MG63 (cell line): Measurements from ENCODE around the gene CDH23. TPM values are rescaled to one million over a fixed set of nuclear protein-coding genes. Genes with fewer than 3 reads are reported as not detected.

Experiments
- DNase-seq: peaks from one replicate; pipeline ENCODE4 v3.0.0-alpha.2; 2020
- H3K27me3 ChIP-seq: fragments of 250-450 bp; sonication (Bioruptor Pico); 2 replicates; pipeline ENCODE4 v1.5.1; 2020; ENCODE audit warnings: mild to moderate bottlenecking, moderate library complexity
- H3K36me3 ChIP-seq: fragments of 250-450 bp; sonication (Bioruptor Pico); 2 replicates; pipeline ENCODE4 v1.5.1; 2020; ENCODE audit warnings: mild to moderate bottlenecking, moderate library complexity
- H3K4me3 ChIP-seq: fragments of 250-450 bp; sonication (Bioruptor Pico); 2 replicates; pipeline ENCODE4 v1.5.1; 2020; ENCODE audit warnings: mild to moderate bottlenecking, moderate library complexity
- H3K9me3 ChIP-seq: fragments of 250-450 bp; sonication (Bioruptor Pico); 2 replicates; pipeline ENCODE4 v1.5.1; 2020; ENCODE audit warnings: mild to moderate bottlenecking, moderate library complexity
- total RNA-seq: library from RNA; depleted of rRNA; stranded (reverse); fragments of >200 nt; shearing (Covaris generic); gene quantifications from 2 replicates; pipeline ENCODE4 v1.2.3, GENCODE V29; 2014; ENCODE audit warnings: low replicate concordance

CDH23 gene
- total RNA-seq, 1 experiment from 2014 or later = 0.07 TPM

- no peaks in the 10 kb centered on the region for H3K36me3 ChIP-seq
- no peak overlapping the region for H3K4me3 ChIP-seq
- no peak for DNase-seq
Observed at GRCh38 chr10:71727738-71728737, 331.3 kb downstream of the CDH23 start.

GRCh38 chr10:71729161-71729636 is 332.5 kb downstream of the CDH23 start:
- Histone ChIP-seq H3K27me3 (no peaks in the 10 kb centered on the region), H3K9me3 (no peaks in the 10 kb centered on the region), H3K4me3 (no peak overlapping the region), H3K36me3 (no peaks in the 10 kb centered on the region)
- DNase-seq = no peak

More at GRCh38 chr10:71727738-71728737, 331.3 kb downstream of the CDH23 start:
- H3K9me3 ChIP-seq = no peaks in the 10 kb centered on the region
- no peaks in the 10 kb centered on the region for H3K27me3 ChIP-seq

GRCh38 chr10:71731791-71732190 is 335.1 kb downstream of the CDH23 start:
- no peak overlapping the region for H3K4me3 ChIP-seq
- H3K9me3 ChIP-seq = no peaks in the 10 kb centered on the region
- no peaks in the 10 kb centered on the region for H3K27me3 ChIP-seq
- DNase-seq = no peak
- H3K36me3 ChIP-seq = no peaks in the 10 kb centered on the region

- H3K27me3 ChIP-seq = no peaks in the 10 kb centered on the region
- no peaks in the 10 kb centered on the region for H3K9me3 ChIP-seq
- DNase-seq = no peak
Observed at GRCh38 chr10:71734797-71735196, 338.1 kb downstream of the CDH23 start.

GRCh38 chr10:71735709-71736569 is 339.2 kb downstream of the CDH23 start:
- H3K36me3 ChIP-seq = no peaks in the 10 kb centered on the region
- H3K9me3 ChIP-seq = no peaks in the 10 kb centered on the region
- no peak for DNase-seq
- H3K27me3 ChIP-seq = no peaks in the 10 kb centered on the region
- no peak overlapping the region for H3K4me3 ChIP-seq

More at GRCh38 chr10:71734797-71735196, 338.1 kb downstream of the CDH23 start:
- no peaks in the 10 kb centered on the region for H3K36me3 ChIP-seq
- H3K4me3 ChIP-seq = no peak overlapping the region

GRCh38 chr10:71736570-71736952 is 339.8 kb downstream of the CDH23 start:
- no peak overlapping the region for H3K4me3 ChIP-seq
- H3K36me3 ChIP-seq = no peaks in the 10 kb centered on the region
- H3K9me3 ChIP-seq = no peaks in the 10 kb centered on the region
- no peaks in the 10 kb centered on the region for H3K27me3 ChIP-seq
- no peak for DNase-seq

GRCh38 chr10:71737001-71737833 is 340.5 kb downstream of the CDH23 start:
- DNase-seq = no peak
- H3K4me3 ChIP-seq = no peak overlapping the region
- no peaks in the 10 kb centered on the region for H3K9me3 ChIP-seq

GRCh38 chr10:71737834-71738197 is 341.1 kb downstream of the CDH23 start:
- H3K9me3 ChIP-seq = no peaks in the 10 kb centered on the region
- no peak overlapping the region for H3K4me3 ChIP-seq
- H3K27me3 ChIP-seq = no peaks in the 10 kb centered on the region
- H3K36me3 ChIP-seq = no peaks in the 10 kb centered on the region
- no peak for DNase-seq

More at GRCh38 chr10:71737001-71737833, 340.5 kb downstream of the CDH23 start:
- no peaks in the 10 kb centered on the region for H3K36me3 ChIP-seq
- H3K27me3 ChIP-seq = no peaks in the 10 kb centered on the region

GRCh38 chr10:71739358-71739900 is 342.7 kb downstream of the CDH23 start:
- no peaks in the 10 kb centered on the region for H3K9me3 ChIP-seq
- no peak overlapping the region for H3K4me3 ChIP-seq
- H3K36me3 ChIP-seq = no peaks in the 10 kb centered on the region
- DNase-seq = no peak
- no peaks in the 10 kb centered on the region for H3K27me3 ChIP-seq

- Histone ChIP-seq H3K9me3 (no peaks in the 10 kb centered on the region), H3K4me3 (no peak overlapping the region)
- no peak for DNase-seq
Observed at GRCh38 chr10:71740069-71740653, 343.4 kb downstream of the CDH23 start.

GRCh38 chr10:71741029-71741428 is 344.3 kb downstream of the CDH23 start:
- DNase-seq = no peak
- Histone ChIP-seq H3K4me3 (no peak overlapping the region), H3K27me3 (no peaks in the 10 kb centered on the region), H3K36me3 (no peaks in the 10 kb centered on the region), H3K9me3 (no peaks in the 10 kb centered on the region)

More at GRCh38 chr10:71740069-71740653, 343.4 kb downstream of the CDH23 start:
- Histone ChIP-seq H3K27me3 (no peaks in the 10 kb centered on the region), H3K36me3 (no peaks in the 10 kb centered on the region)

- no peak for DNase-seq
- Histone ChIP-seq H3K4me3 (no peak overlapping the region), H3K36me3 (no peaks in the 10 kb centered on the region), H3K27me3 (no peaks in the 10 kb centered on the region), H3K9me3 (no peaks in the 10 kb centered on the region)
Observed at GRCh38 chr10:71741671-71742070, 345.0 kb downstream of the CDH23 start.

- H3K36me3 ChIP-seq = no peaks in the 10 kb centered on the region
- H3K9me3 ChIP-seq = no peaks in the 10 kb centered on the region
- DNase-seq = no peak
- no peaks in the 10 kb centered on the region for H3K27me3 ChIP-seq
- H3K4me3 ChIP-seq = no peak overlapping the region
Observed at GRCh38 chr10:71742301-71743088, 345.8 kb downstream of the CDH23 start.

GRCh38 chr10:71743089-71743838 is 346.5 kb downstream of the CDH23 start:
- no peak overlapping the region for H3K4me3 ChIP-seq
- no peak for DNase-seq
- H3K9me3 ChIP-seq = no peaks in the 10 kb centered on the region
- H3K36me3 ChIP-seq = no peaks in the 10 kb centered on the region
- H3K27me3 ChIP-seq = no peaks in the 10 kb centered on the region
